CD14-positive monocyte (primary cell): ENCODE data around the gene GFPT2. TPM values are rescaled to one million over a fixed set of nuclear protein-coding genes. Genes with fewer than 3 reads are reported as not detected.

Source experiments
- DNase-seq, 3 donors: peaks; one replicate each; pipeline ENCODE4 v3.0.0-alpha.2; 2011 to 2022
- H2AFZ ChIP-seq: 2 replicates; pipeline ENCODE4 v1.6.0; 2012; ENCODE audit warnings: mild to moderate bottlenecking, low read depth, low read length, inconsistent platforms; ENCODE audit not compliant: insufficient read depth, poor library complexity, severe bottlenecking
- H3K27ac ChIP-seq, 2 donors: 1 replicate in 1 of 2; 2 replicates in 1 of 2; pipeline ENCODE4 v1.5.1; 2012 to 2013; ENCODE audit warnings: low read length in 2 of 2, control low read depth in 1 of 2, inconsistent platforms in 1 of 2, low read depth in 1 of 2, mild to moderate bottlenecking in 1 of 2
- H3K27me3 ChIP-seq, 2 donors: one replicate each; pipeline versions ENCODE4 v1.6.0 to v1.6.1; 2011 to 2013; ENCODE audit warnings: low read length in 2 of 2; ENCODE audit not compliant: control insufficient read depth in 2 of 2, insufficient read depth in 2 of 2
- H3K36me3 ChIP-seq, 2 donors: replicated peaks in 1 of 2; 1 replicate in 1 of 2; 2 replicates in 1 of 2; pipeline versions ENCODE4 v1.5.1 to v1.6.1; 2012 to 2013; ENCODE audit warnings: low read length in 2 of 2, control low read depth in 1 of 2, inconsistent platforms in 1 of 2, mild to moderate bottlenecking in 1 of 2; ENCODE audit not compliant: insufficient read depth in 2 of 2, control insufficient read depth in 1 of 2
- H3K4me1 ChIP-seq, 2 donors: 1 replicate in 1 of 2; 2 replicates in 1 of 2; pipeline versions ENCODE4 v1.5.1 to v1.6.1; 2012 to 2013; ENCODE audit warnings: low read length in 2 of 2, control low read depth in 1 of 2, inconsistent platforms in 1 of 2, mild to moderate bottlenecking in 1 of 2, moderate library complexity in 1 of 2; ENCODE audit not compliant: insufficient read depth in 2 of 2, control insufficient read depth in 1 of 2
- H3K4me2 ChIP-seq: replicated peaks from 2 replicates; pipeline ENCODE3; 2012; ENCODE audit warnings: low read length, moderate library complexity, mild to moderate bottlenecking; ENCODE audit not compliant: poor library complexity, severe bottlenecking; ENCODE audit errors: extremely low read depth
- H3K4me3 ChIP-seq, 3 experiments: fragments of 200-600 bp in 1 of 3; sonication (generic) in 1 of 3; replicated peaks in 1 of 3; 1 replicate in 2 of 3; 2 replicates in 1 of 3; pipeline ENCODE4 v1.5.1; 2011 to 2013; ENCODE audit warnings: low read length in 3 of 3, mild to moderate bottlenecking in 3 of 3, control low read depth in 2 of 3, low read depth in 2 of 3, inconsistent platforms in 1 of 3, moderate library complexity in 1 of 3
- H3K79me2 ChIP-seq: 2 replicates; pipeline ENCODE4 v1.6.0; 2012; ENCODE audit warnings: mild to moderate bottlenecking, control low read depth, inconsistent platforms, low read length, moderate library complexity; ENCODE audit not compliant: insufficient read depth
- H3K9ac ChIP-seq: 2 replicates; pipeline ENCODE4 v1.6.0; 2017; ENCODE audit warnings: low read length, mild to moderate bottlenecking; ENCODE audit not compliant: insufficient read depth, poor library complexity, severe bottlenecking
- H3K9me3 ChIP-seq, 2 donors: replicated peaks in 1 of 2; 1 replicate in 1 of 2; 2 replicates in 1 of 2; pipeline versions ENCODE4 v1.5.1 to v1.6.1; 2012 to 2013; ENCODE audit warnings: low read length in 2 of 2, control low read depth in 1 of 2; ENCODE audit not compliant: control insufficient read depth in 1 of 2, insufficient read depth in 1 of 2
- H4K20me1 ChIP-seq: 2 replicates; pipeline ENCODE4 v1.6.0; 2012; ENCODE audit warnings: mild to moderate bottlenecking, low read length, control low read depth, moderate library complexity; ENCODE audit not compliant: insufficient read depth
- H3K27ac Mint-ChIP-seq, 7 donors: one replicate each; pipeline ENCODE4 v1.8.0; 2020; ENCODE audit warnings: mild to moderate bottlenecking in 7 of 7, mixed read lengths in 7 of 7, moderate library complexity in 6 of 7, inconsistent platforms in 2 of 7
- H3K27me3 Mint-ChIP-seq, 3 donors: one replicate each; pipeline ENCODE4 v1.8.0; 2021 to 2022; ENCODE audit warnings: low read depth in 3 of 3, mild to moderate bottlenecking in 3 of 3, mixed read lengths in 3 of 3, moderate library complexity in 3 of 3, inconsistent platforms in 1 of 3
- H3K36me3 Mint-ChIP-seq, 2 donors: one replicate each; pipeline ENCODE4 v1.8.0; 2020; ENCODE audit warnings: mixed read lengths in 2 of 2, inconsistent platforms in 1 of 2, mild to moderate bottlenecking in 1 of 2
- H3K4me1 Mint-ChIP-seq: one replicate; pipeline ENCODE4 v1.8.0; 2020; ENCODE audit warnings: mild to moderate bottlenecking, mixed read lengths
- H3K4me3 Mint-ChIP-seq, 2 donors: one replicate each; pipeline ENCODE4 v1.8.0; 2020; ENCODE audit warnings: mild to moderate bottlenecking in 2 of 2, mixed read lengths in 2 of 2, moderate library complexity in 1 of 2
- H3K9me3 Mint-ChIP-seq, 7 donors: one replicate each; pipeline ENCODE4 v1.8.0; 2020 to 2022; ENCODE audit warnings: mixed read lengths in 7 of 7, mild to moderate bottlenecking in 6 of 7, moderate library complexity in 6 of 7, inconsistent platforms in 2 of 7
- CTCF ChIP-seq: fragments of 200-600 bp; IDR thresholded peaks from one replicate; pipeline ENCODE4 v1.8.0; 2022; ENCODE audit warnings: antibody characterized with exemption, mild to moderate bottlenecking
- WGBS: methylation state at CpG from one replicate; pipeline ENCODE4 v1.1.5; 2013; ENCODE audit warnings: missing lambda C conversion rate; ENCODE audit not compliant: insufficient coverage; 5-methylcytosine and 5-hydroxymethylcytosine counted together
- intact Hi-C, 2 donors: fragments of 100-400 bp; cut with micrococcal nuclease; formaldehyde crosslinking; loops; one replicate each; pipeline versions ENCODE4 v1.15.0 to v1.15.1; 2023
- polyA plus RNA-seq, 3 donors: library from polyadenylated mRNA; depleted of rRNA in 1 of 3; unstranded in 2 of 3; stranded (reverse) in 1 of 3; fragments of 300-500 nt in 2 of 3; fragments of >200 nt in 1 of 3; fragmentation: Illumina TruSeq in 2 of 3; gene quantifications; 1 replicate in 2 of 3; 2 replicates in 1 of 3; pipeline ENCODE4 v1.2.3, GENCODE V29; 2012 to 2021

Gene GFPT2
- polyA plus RNA-seq, 3 donors, result not detected

DNA sequence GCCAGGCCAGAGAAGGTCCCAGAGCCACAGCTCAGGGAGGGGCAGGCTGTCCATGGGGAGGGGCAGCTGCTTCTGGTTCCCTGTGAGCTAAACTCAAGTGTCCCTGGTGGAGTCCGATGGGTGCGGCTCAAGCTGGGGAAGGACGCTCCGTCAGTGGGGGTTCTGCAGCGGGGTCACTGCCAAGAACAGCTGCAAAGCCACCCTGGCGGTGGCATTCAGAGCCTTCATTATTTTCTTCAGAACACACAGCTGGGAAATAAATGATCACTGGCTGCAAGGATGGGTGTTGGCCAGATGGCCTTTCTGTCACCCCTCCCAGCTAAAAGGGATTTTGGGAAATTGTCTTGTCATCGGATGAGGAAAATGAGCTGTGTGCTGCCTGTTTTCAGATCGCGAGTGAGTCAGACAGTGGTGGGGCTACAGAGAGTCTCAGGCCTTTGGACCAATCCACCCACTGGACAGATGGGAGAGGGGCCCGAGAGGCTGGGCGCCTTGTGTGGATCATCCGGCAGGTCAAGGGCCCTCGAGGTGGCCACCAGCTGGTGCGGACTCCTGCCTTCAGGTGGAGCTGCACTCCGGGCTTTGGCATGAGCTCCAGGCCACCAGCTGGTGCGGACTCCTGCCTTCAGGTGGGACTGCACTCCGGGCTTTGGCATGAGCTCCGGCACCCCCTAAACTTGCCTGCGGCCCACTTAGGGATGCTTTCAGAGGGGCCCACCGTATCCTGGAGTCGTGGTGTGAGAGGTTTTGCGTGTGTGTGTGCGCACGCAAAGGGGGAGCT is 17.9 kb upstream of the GFPT2 start:
- Histone ChIP-seq H3K36me3 (no peaks in the 10 kb centered on the region), H3K27ac (no peak overlapping the region), H3K4me3 (no peak overlapping the region), H3K27me3 (no peaks in the 10 kb centered on the region), H3K79me2 (no peaks in the 10 kb centered on the region), H3K4me1 (no peaks in the 10 kb centered on the region), H2AFZ (no peak overlapping the region), H3K9me3 (no peaks in the 10 kb centered on the region), H3K4me2 (no peak overlapping the region), H4K20me1 (no peaks in the 10 kb centered on the region), H3K9ac (no peak overlapping the region)
- Mint-ChIP-seq H3K9me3 (no peaks in the 10 kb centered on the region), H3K36me3 (no peaks in the 10 kb centered on the region), H3K27me3 (peaks cover 3% of the 10 kb centered on the region in 3 donors), H3K27ac (no peak overlapping the region), H3K4me1 (no peaks in the 10 kb centered on the region), H3K4me3 (no peak overlapping the region)
- no peak for DNase-seq
- WGBS, result over 99% methylated on average over 22 of the region's 24 CpGs
- no peak for TF ChIP-seq CTCF
- intact Hi-C loops, result no loop called here

DNA sequence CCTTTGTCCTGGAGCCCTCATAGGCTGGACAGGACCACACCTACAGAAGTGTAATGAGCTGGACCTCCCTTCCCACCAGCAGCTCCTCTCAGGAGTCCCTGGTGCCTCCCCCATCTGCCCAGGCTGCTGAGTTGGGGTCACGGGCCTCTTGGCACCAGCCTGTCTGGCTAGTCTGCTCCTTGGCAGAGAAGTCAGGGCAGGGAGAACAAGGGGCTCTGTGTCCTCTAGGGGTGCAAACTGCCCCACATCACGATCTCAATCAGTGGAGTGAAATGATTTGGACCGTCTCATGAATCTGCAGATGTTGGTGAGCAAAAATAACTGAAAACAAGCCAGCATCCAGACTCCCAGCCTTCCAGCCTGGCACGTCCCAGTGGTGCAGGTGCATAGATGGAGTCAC is 14.9 kb upstream of the GFPT2 start:
- 90% methylated on average over 1 of the region's 4 CpGs for WGBS
- no peaks in the 10 kb centered on the region for H3K9me3 Mint-ChIP-seq

More for the DNA sequence above, 14.9 kb upstream of the GFPT2 start:
- Histone ChIP-seq H3K36me3 (no peaks in the 10 kb centered on the region), H3K27ac (no peak overlapping the region), H3K27me3 (no peaks in the 10 kb centered on the region), H3K4me1 (no peaks in the 10 kb centered on the region), H3K4me2 (no peak overlapping the region), H4K20me1 (no peaks in the 10 kb centered on the region), H3K9ac (no peak overlapping the region), H3K9me3 (no peaks in the 10 kb centered on the region), H3K4me3 (no peak overlapping the region), H3K79me2 (no peaks in the 10 kb centered on the region), H2AFZ (no peak overlapping the region)
- Mint-ChIP-seq H3K27ac (no peak overlapping the region), H3K27me3 (peaks cover 0 to 4% (median 3%) of the 10 kb centered on the region in 3 donors), H3K4me1 (peaks cover 4% of the 10 kb centered on the region), H3K4me3 (no peak overlapping the region), H3K36me3 (no peaks in the 10 kb centered on the region)
- DNase-seq, result no peak
- TF ChIP-seq CTCF, result no peak
- intact Hi-C loops, result no loop called here
